Activated CD4-positive, alpha-beta T cell treated with anti-CD3 and anti-CD28 coated beads, Interleukin-2, amount 10 ng/mL, durations not matched to agents 7 days and 5 days (primary cell): ENCODE measurements around the gene ADIPOR2. TPM values are rescaled to one million over a fixed set of nuclear protein-coding genes. Genes with fewer than 3 reads are reported as not detected.
"Not testable (repeated sequence)": the region's sequence is repeated elsewhere in the genome, so short reads cannot be mapped to it uniquely, and the experiment has no call there.

Experiments
- CTCF ChIA-PET: fragments of 350-600 bp; sonication (Branson Sonifier 250); formaldehyde crosslinking; loops from one replicate; lab custom pipeline; 2021; ENCODE audit warnings: antibody characterized with exemption; lab: Charles Lee
- POLR2A ChIA-PET: fragments of 350-600 bp; sonication (Branson Sonifier 250); formaldehyde crosslinking; loops from one replicate; lab custom pipeline; 2021; ENCODE audit warnings: antibody characterized with exemption; lab: Charles Lee
- DNase-seq: peaks from one replicate; pipeline ENCODE4 v3.0.0-alpha.2; 2020
- H3K27ac Mint-ChIP-seq: one replicate; pipeline ENCODE4 v1.8.0; 2021; ENCODE audit warnings: mild to moderate bottlenecking, moderate library complexity, mixed read lengths
- H3K27me3 Mint-ChIP-seq: one replicate; pipeline ENCODE4 v1.8.0; 2021; ENCODE audit warnings: mixed read lengths
- H3K36me3 Mint-ChIP-seq: one replicate; pipeline ENCODE4 v1.8.0; 2021; ENCODE audit warnings: low read depth, mixed read lengths
- H3K4me1 Mint-ChIP-seq: one replicate; pipeline ENCODE4 v1.8.0; 2021; ENCODE audit warnings: mixed read lengths
- H3K4me3 Mint-ChIP-seq: one replicate; pipeline ENCODE4 v1.8.0; 2021; ENCODE audit warnings: mild to moderate bottlenecking, moderate library complexity, mixed read lengths
- H3K9me3 Mint-ChIP-seq: one replicate; pipeline ENCODE4 v1.8.0; 2021; ENCODE audit warnings: mixed read lengths
- total RNA-seq, 2 experiments: library from RNA; stranded (reverse); gene quantifications; one replicate each; pipeline ENCODE4 v1.2.3, GENCODE V29; 2021

Gene ADIPOR2
- total RNA-seq, 2 experiments from 2014 or later = 47.7 to 51.7 TPM

- Mint-ChIP-seq H3K9me3 (no peaks in the 10 kb centered on the region), H3K4me3 (no peak overlapping the region), H3K27me3 (no peaks in the 10 kb centered on the region), H3K36me3 (peaks cover 16% of the 10 kb centered on the region), H3K4me1 (peaks cover 49% of the 10 kb centered on the region), H3K27ac (no peak overlapping the region)
- DNase-seq = no peak
- ChIA-PET CTCF (interaction anchor here (0.6 to 2.9 kb wide), 3 partner anchors 43 to 1513 kb away, joined by 3 to 9 read pairs (median 3); no protein-coding TSS in a partner anchor), POLR2A (no interaction called here)
Measured at GRCh38 chr12:1695886-1696670, 5.2 kb downstream of the ADIPOR2 start.

- H3K36me3 Mint-ChIP-seq = peaks cover 16% of the 10 kb centered on the region
Measured at GRCh38 chr12:1696800-1697199, 5.9 kb downstream of the ADIPOR2 start.

GRCh38 chr12:1697271-1697670 lies 6.4 kb downstream of the ADIPOR2 start:
- POLR2A ChIA-PET = no interaction called here

More at GRCh38 chr12:1696800-1697199, 5.9 kb downstream of the ADIPOR2 start:
- H3K4me3 Mint-ChIP-seq = no peak overlapping the region
- ChIA-PET CTCF (interaction anchor here (0.7 to 2.9 kb wide), 3 partner anchors 8 to 85 kb away, joined by 3 to 9 read pairs (median 3); no protein-coding TSS in a partner anchor), POLR2A (no interaction called here)
- H3K9me3 Mint-ChIP-seq = no peaks in the 10 kb centered on the region
- H3K4me1 Mint-ChIP-seq = peaks cover 45% of the 10 kb centered on the region
- no peak for DNase-seq
- H3K27me3 Mint-ChIP-seq = no peaks in the 10 kb centered on the region
- H3K27ac Mint-ChIP-seq = no peak overlapping the region

GRCh38 chr12:1698720-1699119 lies 7.8 kb downstream of the ADIPOR2 start:
- ChIA-PET POLR2A (no interaction called here), CTCF (interaction anchor here (1.3 to 2.9 kb wide), 2 partner anchors 36 to 46 kb away, joined by 3 to 9 read pairs; no protein-coding TSS in a partner anchor)
- H3K9me3 Mint-ChIP-seq = no peaks in the 10 kb centered on the region
- no peak for DNase-seq
- peaks cover 10% of the 10 kb centered on the region for H3K36me3 Mint-ChIP-seq
- H3K4me1 Mint-ChIP-seq = peaks cover 30% of the 10 kb centered on the region
- no peak overlapping the region for H3K27ac Mint-ChIP-seq
- H3K27me3 Mint-ChIP-seq = no peaks in the 10 kb centered on the region
- no peak overlapping the region for H3K4me3 Mint-ChIP-seq

More at GRCh38 chr12:1697271-1697670, 6.4 kb downstream of the ADIPOR2 start:
- Mint-ChIP-seq H3K4me3 (no peak overlapping the region), H3K27me3 (no peaks in the 10 kb centered on the region), H3K9me3 (no peaks in the 10 kb centered on the region), H3K27ac (no peak overlapping the region), H3K36me3 (peaks cover 15% of the 10 kb centered on the region), H3K4me1 (peaks cover 40% of the 10 kb centered on the region)
- no peak for DNase-seq
- CTCF ChIA-PET = interaction anchor here (1.0 to 2.9 kb wide), 3 partner anchors 9 to 44 kb away, joined by 3 to 9 read pairs (median 3); no protein-coding TSS in a partner anchor

- ChIA-PET POLR2A (no interaction called here), CTCF (interaction anchor here (0.6 kb wide), 1 partner anchor 30 kb away, joined by 3 read pairs; no protein-coding TSS in a partner anchor)
- Mint-ChIP-seq H3K4me3 (no peak overlapping the region), H3K4me1 (peaks cover 30% of the 10 kb centered on the region), H3K9me3 (no peaks in the 10 kb centered on the region), H3K27ac (no peak overlapping the region), H3K27me3 (no peaks in the 10 kb centered on the region), H3K36me3 (peaks cover 13% of the 10 kb centered on the region)
- DNase-seq = no peak
Measured at GRCh38 chr12:1702713-1703112, 11.8 kb downstream of the ADIPOR2 start.

DNA sequence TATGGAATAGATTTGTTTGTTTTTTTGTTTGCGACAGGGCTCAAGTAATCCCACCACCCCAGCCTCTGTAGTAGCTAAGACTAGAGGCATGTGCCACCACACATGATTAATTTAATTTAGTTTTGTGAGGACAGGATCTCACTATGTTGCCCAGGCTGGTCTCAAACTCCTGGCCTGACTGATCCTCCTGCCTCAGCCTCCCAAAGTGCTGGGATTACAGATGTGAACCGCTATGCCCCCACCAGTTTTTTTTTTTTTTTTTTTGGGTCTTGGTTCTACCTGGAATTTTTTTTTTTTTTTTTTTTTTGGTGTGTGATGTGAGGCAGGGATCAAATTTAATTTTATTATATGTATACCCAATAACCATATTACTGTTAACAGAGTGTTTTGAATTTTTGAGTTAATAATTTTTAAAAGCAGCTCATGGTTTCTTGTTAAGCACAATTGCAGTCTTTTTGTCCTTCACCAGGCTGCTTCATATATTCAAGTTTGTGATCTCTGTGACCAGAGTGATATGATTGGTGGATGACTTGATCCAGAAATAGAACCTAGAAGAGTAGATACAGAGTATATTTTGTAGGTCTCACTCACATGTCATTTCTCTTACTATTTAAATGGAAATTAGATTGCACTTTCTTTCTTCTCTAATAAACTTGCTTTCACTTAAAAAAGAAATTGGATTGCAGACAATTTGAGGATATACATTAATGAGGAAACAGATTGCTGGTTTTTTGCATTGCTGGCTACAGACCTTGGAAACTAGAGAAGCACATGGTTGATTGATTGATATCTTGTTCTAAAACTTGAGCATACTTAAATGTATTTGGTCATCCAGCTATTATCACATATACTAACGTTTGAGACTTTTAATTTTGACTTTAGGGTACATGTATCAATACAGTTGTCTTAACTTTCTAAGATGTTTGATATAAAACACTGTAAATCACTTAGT lies 13.2 kb downstream of the ADIPOR2 start:
- Mint-ChIP-seq H3K27ac (no peak overlapping the region), H3K4me3 (no peak overlapping the region), H3K27me3 (no peaks in the 10 kb centered on the region), H3K4me1 (peaks cover 28% of the 10 kb centered on the region), H3K36me3 (peaks cover 12% of the 10 kb centered on the region), H3K9me3 (no peaks in the 10 kb centered on the region)
- no peak for DNase-seq
- ChIA-PET CTCF (interaction anchor here (0.6 kb wide), 1 partner anchor 1989 kb away, joined by 3 read pairs; no protein-coding TSS in a partner anchor), POLR2A (interaction anchor here (0.8 kb wide), 1 partner anchor 93 kb away, joined by 3 read pairs; no protein-coding TSS in a partner anchor)

- CTCF ChIA-PET = no interaction called here
- Mint-ChIP-seq H3K27me3 (no peaks in the 10 kb centered on the region), H3K4me3 (no peak overlapping the region), H3K36me3 (peaks cover 13% of the 10 kb centered on the region), H3K4me1 (peaks cover 26% of the 10 kb centered on the region), H3K9me3 (no peaks in the 10 kb centered on the region), H3K27ac (peak overlapping the region; percentile 9)
- DNase-seq = no peak
- POLR2A ChIA-PET = no interaction called here
Measured at GRCh38 chr12:1705774-1706631, 15.1 kb downstream of the ADIPOR2 start.

GRCh38 chr12:1706632-1706980 lies 15.7 kb downstream of the ADIPOR2 start:
- Mint-ChIP-seq H3K4me3 (no peak overlapping the region), H3K27me3 (no peaks in the 10 kb centered on the region), H3K27ac (no peak overlapping the region), H3K9me3 (no peaks in the 10 kb centered on the region), H3K4me1 (peaks cover 26% of the 10 kb centered on the region), H3K36me3 (peaks cover 15% of the 10 kb centered on the region)
- CTCF ChIA-PET = no interaction called here
- no peak for DNase-seq
- POLR2A ChIA-PET = no interaction called here

DNA sequence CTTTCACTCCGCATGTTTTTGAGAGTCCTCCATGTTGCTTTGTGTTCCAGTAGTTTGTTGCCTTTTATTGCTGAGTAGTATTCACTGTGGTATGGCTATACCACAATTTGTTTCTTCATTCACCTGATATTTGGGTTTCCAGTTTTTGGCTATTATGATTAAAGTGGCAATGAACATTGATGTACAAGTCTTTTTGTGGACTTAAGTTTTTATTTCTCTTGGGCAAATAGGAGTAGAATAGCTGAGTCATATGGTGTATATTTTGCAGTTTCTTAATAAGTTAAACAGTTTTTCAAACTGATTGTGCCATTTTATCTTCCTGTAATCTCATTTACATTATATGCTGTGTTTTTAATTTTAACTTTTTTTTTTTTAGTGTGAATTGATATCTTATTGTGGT lies 16.2 kb downstream of the ADIPOR2 start:
- no peak overlapping the region for H3K4me3 Mint-ChIP-seq
- peaks cover 26% of the 10 kb centered on the region for H3K4me1 Mint-ChIP-seq
- H3K9me3 Mint-ChIP-seq = no peaks in the 10 kb centered on the region
- DNase-seq = no peak
- CTCF ChIA-PET = interaction anchor here (1.2 to 1.4 kb wide), 2 partner anchors 19 to 20 kb away, joined by 3 read pairs; no protein-coding TSS in a partner anchor
- H3K36me3 Mint-ChIP-seq = peaks cover 18% of the 10 kb centered on the region
- no peaks in the 10 kb centered on the region for H3K27me3 Mint-ChIP-seq
- POLR2A ChIA-PET = no interaction called here
- H3K27ac Mint-ChIP-seq = no peak overlapping the region

GRCh38 chr12:1709968-1710367 lies 19.1 kb downstream of the ADIPOR2 start:
- H3K4me3 Mint-ChIP-seq, H3K27me3 Mint-ChIP-seq, POLR2A ChIA-PET, DNase-seq, H3K9me3 Mint-ChIP-seq, H3K27ac Mint-ChIP-seq: not testable (repeated sequence)
- peaks cover 41% of the 10 kb centered on the region for H3K36me3 Mint-ChIP-seq
- CTCF ChIA-PET = interaction anchor here (0.7 to 1.2 kb wide), 2 partner anchors 11 to 19 kb away, joined by 3 to 5 read pairs; partner anchors contain the start of gene ADIPOR2
- peaks cover 22% of the 10 kb centered on the region for H3K4me1 Mint-ChIP-seq

GRCh38 chr12:1710870-1711269 lies 20.0 kb downstream of the ADIPOR2 start:
- CTCF ChIA-PET = interaction anchor here (1.2 kb wide), 1 partner anchor 20 kb away, joined by 5 read pairs; the partner anchor contains the start of gene ADIPOR2
- DNase-seq, H3K4me3 Mint-ChIP-seq, H3K27me3 Mint-ChIP-seq, H3K27ac Mint-ChIP-seq, POLR2A ChIA-PET: not testable (repeated sequence)
- peaks cover 11% of the 10 kb centered on the region for H3K9me3 Mint-ChIP-seq
- peaks cover 40% of the 10 kb centered on the region for H3K36me3 Mint-ChIP-seq
- H3K4me1 Mint-ChIP-seq = peaks cover 22% of the 10 kb centered on the region
